Small intestine (tissue), 7 donors: ENCODE measurements around the gene NCKAP5. TPM values are rescaled to one million over a fixed set of nuclear protein-coding genes. Genes with fewer than 3 reads are reported as not detected.

ENCODE experiments used
- DNase-seq, 2 donors: peaks; one replicate each; pipeline versions ENCODE4 v3.0.0 to v3.0.0-alpha.2; 2013
- FAIRE-seq: peaks from 2 replicates; lab custom pipeline; 2012; peaks lifted over from hg19 to GRCh38; lab: Jason Lieb, UNC
- H3K27ac ChIP-seq, 3 donors: one replicate each; pipeline ENCODE4 v1.5.1; 2013; ENCODE audit warnings: low read length in 2 of 3, mild to moderate bottlenecking in 2 of 3, control low read depth in 1 of 3, inconsistent platforms in 1 of 3, low read depth in 1 of 3, moderate library complexity in 1 of 3
- H3K27me3 ChIP-seq, 3 donors: one replicate each; pipeline ENCODE4 v1.6.1; 2013; ENCODE audit warnings: low read length in 3 of 3, inconsistent platforms in 1 of 3; ENCODE audit not compliant: control insufficient read depth in 3 of 3, insufficient read depth in 3 of 3
- H3K36me3 ChIP-seq, 3 donors: one replicate each; pipeline ENCODE4 v1.6.1; 2013; ENCODE audit warnings: low read length in 3 of 3, inconsistent platforms in 1 of 3, low read depth in 1 of 3, mild to moderate bottlenecking in 1 of 3, moderate library complexity in 1 of 3; ENCODE audit not compliant: control insufficient read depth in 3 of 3, insufficient read depth in 2 of 3
- H3K4me1 ChIP-seq, 3 donors: one replicate each; pipeline ENCODE4 v1.6.1; 2013; ENCODE audit warnings: low read length in 2 of 3, inconsistent platforms in 1 of 3, low read depth in 1 of 3, mild to moderate bottlenecking in 1 of 3, moderate library complexity in 1 of 3; ENCODE audit not compliant: control insufficient read depth in 3 of 3, insufficient read depth in 2 of 3
- H3K4me3 ChIP-seq, 3 donors: one replicate each; pipeline ENCODE4 v1.5.1; 2013; ENCODE audit warnings: low read length in 3 of 3, control low read depth in 1 of 3, inconsistent platforms in 1 of 3, low read depth in 1 of 3, mild to moderate bottlenecking in 1 of 3, moderate library complexity in 1 of 3
- H3K9me3 ChIP-seq, 2 donors: one replicate each; pipeline ENCODE4 v1.6.1; 2013; ENCODE audit warnings: low read depth in 1 of 2, low read length in 1 of 2; ENCODE audit not compliant: control insufficient read depth in 2 of 2, insufficient read depth in 1 of 2
- WGBS, 3 donors: extraction: QIAGEN DNeasy Blood & Tissue Kit; methylation state at CpG; one replicate each; pipeline ENCODE4 v1.1.7; 2013; 5-methylcytosine and 5-hydroxymethylcytosine counted together
- polyA plus RNA-seq, 4 donors: library from polyadenylated mRNA; stranded (reverse) in 3 of 4; unstranded in 1 of 4; fragments of 200-250 nt in 3 of 4; fragments of 120-200 nt in 1 of 4; gene quantifications; one replicate each; pipeline versions ENCODE4 v1.2.1 to v1.2.3, GENCODE V29; 2013
- donor health status: healthy with polysubstance abuse.
- donor health status: control.
- donor health status: control.
- donor health status: Bipolar disorder and iron deficiency.
- donor health status: healthy.

Gene NCKAP5
- polyA plus RNA-seq, 4 donors: 0.52 to 7.8 (median 6.5) TPM

- H3K36me3 ChIP-seq: no peaks in the 10 kb centered on the region
- H3K4me1 ChIP-seq: peaks cover 0 to 5% (median 0%) of the 10 kb centered on the region in 3 donors
- 14 to 51% (median 27%) methylated on average over 8 of the region's 8 CpGs for WGBS, 3 donors
- no peak for FAIRE-seq
- no peak overlapping the region for H3K27ac ChIP-seq
- DNase-seq: peak; percentile 72 to 83
- no peaks in the 10 kb centered on the region for H3K9me3 ChIP-seq
- H3K27me3 ChIP-seq: no peaks in the 10 kb centered on the region
- no peak overlapping the region for H3K4me3 ChIP-seq
Observed at GRCh38 chr2:132991471-132992045, 576.7 kb downstream of the NCKAP5 start.

GRCh38 chr2:132984731-132985130, 583.5 kb downstream of the NCKAP5 start:
- WGBS, 3 donors: 16 to 60% (median 41%) methylated on average over 2 of the region's 2 CpGs
- DNase-seq: peak; percentile 40 to 42
- Histone ChIP-seq H3K4me1 (peaks cover 0 to 3% (median 0%) of the 10 kb centered on the region in 3 donors), H3K27ac (no peak overlapping the region), H3K4me3 (no peak overlapping the region), H3K9me3 (no peaks in the 10 kb centered on the region), H3K36me3 (no peaks in the 10 kb centered on the region), H3K27me3 (no peaks in the 10 kb centered on the region)
- FAIRE-seq: no peak

- WGBS, 3 donors: 33 to 62% (median 51%) methylated on average over 2 of the region's 2 CpGs
- H3K4me3 ChIP-seq: no peak overlapping the region
- no peaks in the 10 kb centered on the region for H3K27me3 ChIP-seq
- H3K36me3 ChIP-seq: no peaks in the 10 kb centered on the region
- no peaks in the 10 kb centered on the region for H3K9me3 ChIP-seq
- DNase-seq (peak in 1 of 2 donors; percentile 25), FAIRE-seq (no peak)
- no peak overlapping the region for H3K27ac ChIP-seq
- H3K4me1 ChIP-seq: peaks cover 0 to 3% (median 0%) of the 10 kb centered on the region in 3 donors
Observed at GRCh38 chr2:132980304-132980703, 588.0 kb downstream of the NCKAP5 start.

GRCh38 chr2:132979339-132980093, 588.7 kb downstream of the NCKAP5 start:
- WGBS, 3 donors: 82 to 87% (median 85%) methylated on average over 5 of the region's 5 CpGs
- H3K4me3 ChIP-seq: no peak overlapping the region
- no peak overlapping the region for H3K27ac ChIP-seq
- no peaks in the 10 kb centered on the region for H3K27me3 ChIP-seq
- H3K9me3 ChIP-seq: no peaks in the 10 kb centered on the region
- H3K4me1 ChIP-seq: peaks cover 0 to 3% (median 0%) of the 10 kb centered on the region in 3 donors
- no peaks in the 10 kb centered on the region for H3K36me3 ChIP-seq
- FAIRE-seq (no peak), DNase-seq (no peak)

GRCh38 chr2:132978840-132979239, 589.4 kb downstream of the NCKAP5 start:
- DNase-seq: no peak
- no peak overlapping the region for H3K27ac ChIP-seq
- H3K4me1 ChIP-seq: no peaks in the 10 kb centered on the region
- H3K36me3 ChIP-seq: no peaks in the 10 kb centered on the region
- H3K27me3 ChIP-seq: no peaks in the 10 kb centered on the region
- H3K4me3 ChIP-seq: no peak overlapping the region
- 80 to 90% (median 83%) methylated on average over 6 of the region's 6 CpGs for WGBS, 3 donors
- H3K9me3 ChIP-seq: no peaks in the 10 kb centered on the region
- FAIRE-seq: no peak

GRCh38 chr2:132977812-132978529, 590.3 kb downstream of the NCKAP5 start:
- H3K27ac ChIP-seq: no peak overlapping the region
- no peaks in the 10 kb centered on the region for H3K4me1 ChIP-seq
- 69 to 84% (median 76%) methylated on average over 4 of the region's 4 CpGs for WGBS, 3 donors
- H3K4me3 ChIP-seq: no peak overlapping the region
- FAIRE-seq: no peak
- no peaks in the 10 kb centered on the region for H3K27me3 ChIP-seq
- H3K36me3 ChIP-seq: no peaks in the 10 kb centered on the region
- H3K9me3 ChIP-seq: no peaks in the 10 kb centered on the region
- no peak for DNase-seq

GRCh38 chr2:132975193-132976105, 592.8 kb downstream of the NCKAP5 start:
- Histone ChIP-seq H3K4me1 (no peaks in the 10 kb centered on the region), H3K36me3 (no peaks in the 10 kb centered on the region), H3K27me3 (no peaks in the 10 kb centered on the region), H3K4me3 (no peak overlapping the region), H3K9me3 (no peaks in the 10 kb centered on the region), H3K27ac (no peak overlapping the region)
- 72 to 79% (median 74%) methylated on average over 5 of the region's 5 CpGs for WGBS, 3 donors
- FAIRE-seq (no peak), DNase-seq (no peak)
